K562 (cell line): ENCODE results near the gene GCK. TPM values are rescaled to one million over a fixed set of nuclear protein-coding genes. Genes with fewer than 3 reads are reported as not detected.
A peak's percentile ranks its signal among the peaks of the same experiment; 100 is the strongest.

ENCODE experiments used
- CBFA2T3 ChIP-seq: fragments of 450-650 bp; IDR thresholded peaks from 2 replicates; pipeline ENCODE4 v1.6.1; 2017
- KAT8 ChIP-seq: fragments of 450-650 bp; IDR thresholded peaks from 2 replicates; pipeline ENCODE4 v1.6.1; 2016; ENCODE audit warnings: low read depth, mild to moderate bottlenecking
- MBD2 ChIP-seq: sonication (generic); IDR thresholded peaks from 2 replicates; pipeline ENCODE4 v1.6.1; 2016; ENCODE audit warnings: low read depth, borderline replicate concordance
- MEF2A ChIP-seq: IDR thresholded peaks from 2 replicates; pipeline ENCODE4 v1.6.1; 2011; ENCODE audit warnings: low read depth, mild to moderate bottlenecking, low read length, moderate library complexity; ENCODE audit not compliant: control insufficient read depth
- NCOR1 ChIP-seq: fragments of 450-650 bp; IDR thresholded peaks from 2 replicates; pipeline ENCODE4 v1.6.1; 2016; ENCODE audit warnings: mild to moderate bottlenecking, moderate library complexity
- PML ChIP-seq: IDR thresholded peaks from 2 replicates; pipeline ENCODE4 v1.6.1; 2012; ENCODE audit warnings: low read length, inconsistent platforms
- POLR3A ChIP-seq: IDR thresholded peaks from 2 replicates; pipeline ENCODE4 v1.6.1; 2011; ENCODE audit warnings: borderline replicate concordance, mild to moderate bottlenecking, moderate library complexity; ENCODE audit not compliant: insufficient read length, insufficient read depth; ENCODE audit errors: extremely low read depth
- TBP ChIP-seq: optimal IDR thresholded peaks from 2 replicates; pipeline ENCODE3; 2011; ENCODE audit warnings: low read depth, low read length, improper control_type of control experiment
- TFAM ChIP-seq: fragments of 250-450 bp; sonication (Bioruptor Pico); conservative IDR thresholded peaks from 2 replicates; pipeline ENCODE4 v1.5.0; 2021; ENCODE audit warnings: mild to moderate bottlenecking, moderate library complexity
- TRIM24 ChIP-seq, 2 experiments: fragments of 450-650 bp; IDR thresholded peaks; 2 replicates each; pipeline ENCODE4 v1.6.1; 2016
- ZKSCAN1 ChIP-seq: fragments of 150-350 bp; IDR thresholded peaks from 2 replicates; pipeline ENCODE4 v1.6.1; 2016; ENCODE audit warnings: low read depth, low read length
- ZNF23 ChIP-seq: fragments of 250-450 bp; sonication (Bioruptor Pico); IDR thresholded peaks from 2 replicates; pipeline ENCODE4 v1.4.0; 2020; ENCODE audit warnings: mild to moderate bottlenecking
- ZNF695 ChIP-seq: fragments of 450-650 bp; formaldehyde crosslinking; IDR thresholded peaks from 2 replicates; pipeline ENCODE4 v1.4.0; 2020; ENCODE audit warnings: mild to moderate bottlenecking, moderate library complexity
- polyA plus RNA-seq, 8 experiments: library from polyadenylated mRNA; depleted of rRNA in 4 of 8; stranded (reverse) in 5 of 8; unstranded in 3 of 8; fragments of >200 nt; fragmentation: Nextera tagmentation in 2 of 8; fragmentation: Illumina TruSeq in 1 of 8; extraction: Ambion mirVana in 2 of 8; extraction: Trizol in 1 of 8; gene quantifications; 2 replicates each; pipeline versions ENCODE4 v1.2.1 to v1.2.3, GENCODE V29; 2011 to 2014; ENCODE audit warnings: inconsistent platforms in 1 of 8, missing spikeins in 1 of 8
- total RNA-seq, 7 experiments: library from RNA; depleted of rRNA in 6 of 7; stranded (reverse); fragments of >200 nt in 6 of 7; fragmentation: Illumina TruSeq in 2 of 7; extraction: Trizol in 2 of 7; gene quantifications; 2 replicates each; pipeline versions ENCODE4 v1.2.1 to v1.2.3, GENCODE V29; 2011 to 2021; ENCODE audit warnings: low replicate concordance in 1 of 7
- TF ChIP-seq, protein P1 (sequence below): fragments of 450-650 bp; IDR thresholded peaks from 2 replicates; pipeline ENCODE4 v1.7.0; 2016; ENCODE audit warnings: borderline replicate concordance
- TF ChIP-seq, protein P2 (sequence below), 2 experiments: fragments of 450-650 bp in 1 of 2; sonication (generic) in 1 of 2; formaldehyde crosslinking in 1 of 2; IDR thresholded peaks; 2 replicates each; pipeline versions ENCODE4 v1.7.1 to v1.9.0; 2016 to 2022; ENCODE audit warnings: inconsistent platforms in 1 of 2, mild to moderate bottlenecking in 1 of 2, missing genetic modification reagents in 1 of 2
- TF ChIP-seq, protein P3 (sequence below): fragments of 450-650 bp; IDR thresholded peaks from 2 replicates; pipeline ENCODE4 v1.6.1; 2016

Gene GCK
- total and polyA plus RNA-seq, 9 of the 15 experiments (the other 6 are each of a cell fraction or from before 2014, with no cell fraction given): 0.11 to 0.55 (median 0.16) TPM; not detected in 3

DNA sequence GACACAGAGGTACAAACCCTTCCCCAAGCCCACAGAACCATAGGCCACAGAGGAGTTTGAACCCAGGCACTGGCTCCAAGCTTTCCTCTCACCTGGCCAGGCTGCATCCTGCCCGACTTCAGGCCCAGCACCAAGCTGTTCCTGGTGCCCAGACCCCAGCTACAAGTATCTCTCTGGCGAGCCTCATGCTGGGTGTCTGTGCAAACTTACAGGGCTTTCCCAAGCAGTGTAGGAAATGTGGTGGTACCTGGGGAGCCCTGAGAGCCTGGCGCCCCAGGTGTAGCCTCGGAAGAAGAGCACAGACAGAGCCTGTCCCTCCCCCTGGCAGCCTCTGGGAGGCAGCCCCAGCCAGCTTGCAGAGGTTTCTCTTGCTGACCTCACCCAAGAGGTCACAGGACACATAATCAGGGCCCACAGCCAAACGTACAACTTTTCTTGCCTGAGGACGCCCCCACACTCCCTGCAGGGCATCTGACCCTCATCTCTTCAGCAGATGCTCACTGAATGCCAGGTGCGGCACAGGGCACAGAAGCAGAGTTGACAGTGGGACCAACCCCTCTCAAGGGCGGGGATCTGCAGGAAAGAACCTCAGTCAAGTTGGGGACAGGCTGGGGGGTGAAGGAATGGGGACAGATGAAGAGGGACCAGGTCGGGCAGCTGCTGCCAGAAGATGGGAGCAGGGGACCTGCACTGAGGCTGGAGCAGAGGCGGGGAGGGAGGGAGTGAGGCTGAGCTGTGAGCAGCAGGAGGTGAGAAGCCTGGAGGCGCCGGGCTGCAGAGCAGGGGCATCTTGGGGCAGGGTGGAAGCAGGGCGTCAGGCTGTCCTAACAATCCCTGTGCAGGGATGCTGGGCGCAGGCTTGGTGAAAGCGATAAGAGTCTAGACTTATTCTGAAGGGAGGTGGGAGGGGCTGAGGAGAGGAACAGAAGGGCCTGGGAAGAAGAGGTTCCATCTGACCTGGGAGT lies 31.8 kb downstream of the GCK start (continued):
- TF ChIP-seq, protein P1, sequence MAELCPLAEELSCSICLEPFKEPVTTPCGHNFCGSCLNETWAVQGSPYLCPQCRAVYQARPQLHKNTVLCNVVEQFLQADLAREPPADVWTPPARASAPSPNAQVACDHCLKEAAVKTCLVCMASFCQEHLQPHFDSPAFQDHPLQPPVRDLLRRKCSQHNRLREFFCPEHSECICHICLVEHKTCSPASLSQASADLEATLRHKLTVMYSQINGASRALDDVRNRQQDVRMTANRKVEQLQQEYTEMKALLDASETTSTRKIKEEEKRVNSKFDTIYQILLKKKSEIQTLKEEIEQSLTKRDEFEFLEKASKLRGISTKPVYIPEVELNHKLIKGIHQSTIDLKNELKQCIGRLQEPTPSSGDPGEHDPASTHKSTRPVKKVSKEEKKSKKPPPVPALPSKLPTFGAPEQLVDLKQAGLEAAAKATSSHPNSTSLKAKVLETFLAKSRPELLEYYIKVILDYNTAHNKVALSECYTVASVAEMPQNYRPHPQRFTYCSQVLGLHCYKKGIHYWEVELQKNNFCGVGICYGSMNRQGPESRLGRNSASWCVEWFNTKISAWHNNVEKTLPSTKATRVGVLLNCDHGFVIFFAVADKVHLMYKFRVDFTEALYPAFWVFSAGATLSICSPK: no peak
- TF ChIP-seq TFAM (no peak), ZNF23 (no peak), ZNF695 (CRISPR knock-in tag) (no peak), MBD2 (no peak), MEF2A (no peak), CBFA2T3 (peak; percentile 61; the same call in 1 of the 2 replicates), PML (no peak), NCOR1 (peak; percentile 50; the same call in 1 of the 2 replicates), TBP (peak; percentile 63), TRIM24 (IDR thresholded peaks at IDR 0.05) (no peak), POLR3A (no peak), KAT8 (no peak), ZKSCAN1 (no peak)
- TF ChIP-seq, protein P2, sequence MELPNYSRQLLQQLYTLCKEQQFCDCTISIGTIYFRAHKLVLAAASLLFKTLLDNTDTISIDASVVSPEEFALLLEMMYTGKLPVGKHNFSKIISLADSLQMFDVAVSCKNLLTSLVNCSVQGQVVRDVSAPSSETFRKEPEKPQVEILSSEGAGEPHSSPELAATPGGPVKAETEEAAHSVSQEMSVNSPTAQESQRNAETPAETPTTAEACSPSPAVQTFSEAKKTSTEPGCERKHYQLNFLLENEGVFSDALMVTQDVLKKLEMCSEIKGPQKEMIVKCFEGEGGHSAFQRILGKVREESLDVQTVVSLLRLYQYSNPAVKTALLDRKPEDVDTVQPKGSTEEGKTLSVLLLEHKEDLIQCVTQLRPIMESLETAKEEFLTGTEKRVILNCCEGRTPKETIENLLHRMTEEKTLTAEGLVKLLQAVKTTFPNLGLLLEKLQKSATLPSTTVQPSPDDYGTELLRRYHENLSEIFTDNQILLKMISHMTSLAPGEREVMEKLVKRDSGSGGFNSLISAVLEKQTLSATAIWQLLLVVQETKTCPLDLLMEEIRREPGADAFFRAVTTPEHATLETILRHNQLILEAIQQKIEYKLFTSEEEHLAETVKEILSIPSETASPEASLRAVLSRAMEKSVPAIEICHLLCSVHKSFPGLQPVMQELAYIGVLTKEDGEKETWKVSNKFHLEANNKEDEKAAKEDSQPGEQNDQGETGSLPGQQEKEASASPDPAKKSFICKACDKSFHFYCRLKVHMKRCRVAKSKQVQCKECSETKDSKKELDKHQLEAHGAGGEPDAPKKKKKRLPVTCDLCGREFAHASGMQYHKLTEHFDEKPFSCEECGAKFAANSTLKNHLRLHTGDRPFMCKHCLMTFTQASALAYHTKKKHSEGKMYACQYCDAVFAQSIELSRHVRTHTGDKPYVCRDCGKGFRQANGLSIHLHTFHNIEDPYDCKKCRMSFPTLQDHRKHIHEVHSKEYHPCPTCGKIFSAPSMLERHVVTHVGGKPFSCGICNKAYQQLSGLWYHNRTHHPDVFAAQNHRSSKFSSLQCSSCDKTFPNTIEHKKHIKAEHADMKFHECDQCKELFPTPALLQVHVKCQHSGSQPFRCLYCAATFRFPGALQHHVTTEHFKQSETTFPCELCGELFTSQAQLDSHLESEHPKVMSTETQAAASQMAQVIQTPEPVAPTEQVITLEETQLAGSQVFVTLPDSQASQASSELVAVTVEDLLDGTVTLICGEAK (IDR thresholded peaks at IDR 0.05): no peak
- TF ChIP-seq, protein P2 (CRISPR knock-in tag; IDR thresholded peaks at IDR 0.05): no peak
- TF ChIP-seq, protein P3, sequence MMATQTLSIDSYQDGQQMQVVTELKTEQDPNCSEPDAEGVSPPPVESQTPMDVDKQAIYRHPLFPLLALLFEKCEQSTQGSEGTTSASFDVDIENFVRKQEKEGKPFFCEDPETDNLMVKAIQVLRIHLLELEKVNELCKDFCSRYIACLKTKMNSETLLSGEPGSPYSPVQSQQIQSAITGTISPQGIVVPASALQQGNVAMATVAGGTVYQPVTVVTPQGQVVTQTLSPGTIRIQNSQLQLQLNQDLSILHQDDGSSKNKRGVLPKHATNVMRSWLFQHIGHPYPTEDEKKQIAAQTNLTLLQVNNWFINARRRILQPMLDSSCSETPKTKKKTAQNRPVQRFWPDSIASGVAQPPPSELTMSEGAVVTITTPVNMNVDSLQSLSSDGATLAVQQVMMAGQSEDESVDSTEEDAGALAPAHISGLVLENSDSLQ: no peak
